Measurements from ENCODE around the gene HIPK4. TPM values are rescaled to one million over a fixed set of nuclear protein-coding genes. Genes with fewer than 3 reads are reported as not detected.
A peak's percentile ranks its signal among the peaks of the same experiment; 100 is the strongest.

The HIPK4 gene
- total RNA-seq, 1 donor from 2014 or later = 0.21 TPM

- H3K4me1 ChIP-seq = peaks cover 64% of the 10 kb centered on the region
- TF ChIP-seq CTCF (IDR thresholded peaks at IDR 0.05) = no peak
- intact Hi-C loops (cut with DNase I) = no loop called here
- DNase-seq (no peak), ATAC-seq (no peak)
- H3K27me3 ChIP-seq (ENCODE audit: low read depth) = no peaks in the 10 kb centered on the region
- H3K9me3 ChIP-seq = no peaks in the 10 kb centered on the region
- H3K27ac ChIP-seq = peak overlapping the region; percentile 98
- peaks cover 14% of the 10 kb centered on the region for H3K36me3 ChIP-seq
- peak overlapping the region; percentile 89 for H3K4me3 ChIP-seq
Observed at GRCh38 chr19:40421993-40422747, 32.2 kb upstream of the HIPK4 start.

- no peaks in the 10 kb centered on the region for H3K9me3 ChIP-seq
- peak overlapping the region; percentile 67 for H3K4me3 ChIP-seq
- H3K4me1 ChIP-seq = peaks cover 66% of the 10 kb centered on the region
- peaks cover 14% of the 10 kb centered on the region for H3K36me3 ChIP-seq
- peak; percentile 96 for DNase-seq
- TF ChIP-seq CTCF (IDR thresholded peaks at IDR 0.05) = peak; percentile 91
- intact Hi-C loops (cut with DNase I) = no loop called here
- peak overlapping the region; percentile 98 for H3K27ac ChIP-seq
- ATAC-seq = peak; percentile 88 to 91
- no peaks in the 10 kb centered on the region for H3K27me3 ChIP-seq (ENCODE audit: low read depth)
Observed at GRCh38 chr19:40420766-40421765, 31.1 kb upstream of the HIPK4 start.

GRCh38 chr19:40420451-40420765 is 30.4 kb upstream of the HIPK4 start:
- Histone ChIP-seq H3K4me1 (peaks cover 72% of the 10 kb centered on the region), H3K36me3 (peaks cover 14% of the 10 kb centered on the region), H3K27ac (peak overlapping the region; percentile 98), H3K4me3 (peak overlapping the region; percentile 67), H3K27me3 (ENCODE audit: low read depth) (no peaks in the 10 kb centered on the region), H3K9me3 (no peaks in the 10 kb centered on the region)
- intact Hi-C loops (cut with DNase I) = no loop called here
- DNase-seq (no peak), ATAC-seq (no peak)
- TF ChIP-seq CTCF (IDR thresholded peaks at IDR 0.05) = no peak

GRCh38 chr19:40419780-40420179 is 29.8 kb upstream of the HIPK4 start:
- Histone ChIP-seq H3K9me3 (no peaks in the 10 kb centered on the region), H3K4me1 (peaks cover 77% of the 10 kb centered on the region), H3K27ac (peak overlapping the region; percentile 98), H3K4me3 (no peak overlapping the region), H3K27me3 (ENCODE audit: low read depth) (no peaks in the 10 kb centered on the region), H3K36me3 (peaks cover 14% of the 10 kb centered on the region)
- no peak for DNase-seq
- ATAC-seq = no peak
- intact Hi-C loops (cut with DNase I) = no loop called here
- no peak for TF ChIP-seq CTCF (IDR thresholded peaks at IDR 0.05)

- H3K4me1 ChIP-seq = peaks cover 73% of the 10 kb centered on the region
- H3K27ac ChIP-seq = no peak overlapping the region
- ATAC-seq = no peak
- H3K27me3 ChIP-seq (ENCODE audit: low read depth) = no peaks in the 10 kb centered on the region
- no peak for DNase-seq
- H3K9me3 ChIP-seq = no peaks in the 10 kb centered on the region
- peaks cover 14% of the 10 kb centered on the region for H3K36me3 ChIP-seq
- H3K4me3 ChIP-seq = no peak overlapping the region
- TF ChIP-seq CTCF (IDR thresholded peaks at IDR 0.05) = no peak
- intact Hi-C loops (cut with DNase I) = no loop called here
Observed at GRCh38 chr19:40419066-40419612, 29.2 kb upstream of the HIPK4 start.
